GM23248 (cell line): ENCODE results near the gene RNF150.

Source experiments
- EZH2 ChIP-seq: fragments of 200-600 bp; sonication (generic); IDR thresholded peaks from 2 replicates; pipeline ENCODE4 v1.6.1; 2018; ENCODE audit warnings: antibody characterized with exemption, mild to moderate bottlenecking; ENCODE audit not compliant: insufficient read depth, poor library complexity, severe bottlenecking
- EZH2phosphoT487 ChIP-seq: fragments of 200-600 bp; sonication (generic); IDR thresholded peaks from 2 replicates; pipeline ENCODE4 v1.6.1; 2018; ENCODE audit warnings: antibody characterized with exemption, moderate library complexity, mild to moderate bottlenecking, low read depth; ENCODE audit not compliant: insufficient read depth

GRCh38 chr4:140982613-140983340, 150.5 kb downstream of the RNF150 start:
- TF ChIP-seq EZH2phosphoT487 (no peak), EZH2 (no peak)
